NOMO-1 treated with DMSO at 0.1 percent for 48 hours (cell line): ENCODE data around the gene TSSK1B.
"Not testable (repeated sequence)": the region's sequence is repeated elsewhere in the genome, so short reads cannot be mapped to it uniquely, and the experiment has no call there.

Experiments
- DNase-seq: peaks from one replicate; lab custom pipeline; 2025; ENCODE audit not compliant: unreplicated experiment; lab: John Stamatoyannopoulos, UW

TSSK1B gene

GRCh38 chr5:113434889-113435288, at the start of gene TSSK1B:
TSS of gene TSSK1B (minus strand) at chr5:113434989. CDS start at chr5:113434839, 150 bp downstream.
- no peak for DNase-seq

GRCh38 chr5:113480243-113480642, 45.5 kb upstream of the TSSK1B start:
- DNase-seq, result no peak

GRCh38 chr5:113478691-113479090, 43.9 kb upstream of the TSSK1B start:
- DNase-seq, result no peak

GRCh38 chr5:113474100-113474728, 39.4 kb upstream of the TSSK1B start:
- no peak for DNase-seq

- no peak for DNase-seq
Measured at GRCh38 chr5:113463032-113463431, 28.2 kb upstream of the TSSK1B start.

- DNase-seq, result not testable (repeated sequence)
Measured at GRCh38 chr5:113457106-113457505, 22.3 kb upstream of the TSSK1B start.

GRCh38 chr5:113452941-113453340, 18.2 kb upstream of the TSSK1B start:
- DNase-seq, result no peak

GRCh38 chr5:113451797-113452196, 17.0 kb upstream of the TSSK1B start:
- DNase-seq, result no peak

GRCh38 chr5:113450929-113451328, 16.1 kb upstream of the TSSK1B start:
- DNase-seq, result no peak

- no peak for DNase-seq
Measured at GRCh38 chr5:113450462-113450861, 15.7 kb upstream of the TSSK1B start.

- DNase-seq, result no peak
Measured at GRCh38 chr5:113448252-113448651, 13.5 kb upstream of the TSSK1B start.

- DNase-seq, result no peak
Measured at GRCh38 chr5:113447498-113448050, 12.8 kb upstream of the TSSK1B start.

- no peak for DNase-seq
Measured at GRCh38 chr5:113446358-113446927, 11.7 kb upstream of the TSSK1B start.

- DNase-seq, result no peak
Measured at GRCh38 chr5:113437111-113437510, 2.3 kb upstream of the TSSK1B start.

GRCh38 chr5:113435575-113435974, 786 bp upstream of the TSSK1B start:
- no peak for DNase-seq

- DNase-seq, result no peak
Measured at GRCh38 chr5:113433862-113434612, 752 bp downstream of the TSSK1B start.

- no peak for DNase-seq
Measured at GRCh38 chr5:113433071-113433470, 1.7 kb downstream of the TSSK1B start.

- no peak for DNase-seq
Measured at GRCh38 chr5:113427871-113428574, 6.8 kb downstream of the TSSK1B start.

- DNase-seq, result no peak
Measured at GRCh38 chr5:113425909-113426308, 8.9 kb downstream of the TSSK1B start.

- no peak for DNase-seq
Measured at GRCh38 chr5:113421693-113422092, 13.1 kb downstream of the TSSK1B start.

GRCh38 chr5:113405530-113405929, 29.3 kb downstream of the TSSK1B start:
- no peak for DNase-seq
